Measurements from ENCODE around the gene NDUFA8.
A peak's percentile ranks its signal among the peaks of the same experiment; 100 is the strongest.

The NDUFA8 gene

DNA sequence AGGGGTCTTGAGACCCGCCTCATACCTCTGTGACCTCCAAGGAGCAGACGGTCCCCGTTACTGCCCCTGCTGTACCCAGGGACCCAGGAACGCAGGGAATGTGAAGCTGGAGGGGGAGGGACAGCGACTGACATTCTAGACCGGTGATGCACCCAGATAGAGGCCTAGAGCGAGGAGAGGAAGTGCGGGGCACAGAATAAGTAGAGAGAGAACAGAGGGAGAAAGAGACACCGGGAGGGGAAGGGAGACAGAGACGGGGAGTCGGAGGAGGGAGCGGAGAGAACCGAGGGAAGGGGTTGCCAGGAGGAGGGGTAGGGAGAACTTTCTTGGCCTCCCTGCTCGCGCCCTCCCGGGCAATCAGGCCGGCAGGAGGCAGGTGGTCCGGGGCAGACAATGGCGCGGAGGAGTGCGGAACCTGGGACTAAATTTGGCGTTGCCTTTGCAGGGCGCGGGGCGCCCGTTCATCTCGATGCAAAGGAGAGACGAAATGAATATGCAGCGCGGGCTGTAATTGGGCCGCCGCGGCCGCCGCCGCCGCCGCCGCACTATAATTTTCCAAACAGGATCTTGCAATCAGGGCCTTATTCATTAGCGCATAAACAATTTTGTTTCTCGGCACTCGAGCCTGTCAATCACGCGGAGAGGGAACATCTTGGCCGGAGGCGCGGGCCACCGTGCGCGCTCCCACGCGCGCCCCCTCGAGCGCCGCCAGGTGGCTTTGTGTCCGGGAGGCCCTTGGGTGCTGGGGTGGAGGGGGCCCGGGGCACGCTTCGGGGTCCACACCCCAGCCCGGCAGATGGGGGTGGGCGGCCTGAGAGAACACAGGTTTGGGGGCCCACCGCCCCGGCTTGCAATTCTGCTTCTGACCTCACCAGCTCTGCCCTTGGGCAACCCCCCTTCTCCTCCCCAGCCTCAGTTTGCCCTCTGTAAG is 33.0 kb downstream of the NDUFA8 start:
- TF ChIP-seq, protein P1, sequence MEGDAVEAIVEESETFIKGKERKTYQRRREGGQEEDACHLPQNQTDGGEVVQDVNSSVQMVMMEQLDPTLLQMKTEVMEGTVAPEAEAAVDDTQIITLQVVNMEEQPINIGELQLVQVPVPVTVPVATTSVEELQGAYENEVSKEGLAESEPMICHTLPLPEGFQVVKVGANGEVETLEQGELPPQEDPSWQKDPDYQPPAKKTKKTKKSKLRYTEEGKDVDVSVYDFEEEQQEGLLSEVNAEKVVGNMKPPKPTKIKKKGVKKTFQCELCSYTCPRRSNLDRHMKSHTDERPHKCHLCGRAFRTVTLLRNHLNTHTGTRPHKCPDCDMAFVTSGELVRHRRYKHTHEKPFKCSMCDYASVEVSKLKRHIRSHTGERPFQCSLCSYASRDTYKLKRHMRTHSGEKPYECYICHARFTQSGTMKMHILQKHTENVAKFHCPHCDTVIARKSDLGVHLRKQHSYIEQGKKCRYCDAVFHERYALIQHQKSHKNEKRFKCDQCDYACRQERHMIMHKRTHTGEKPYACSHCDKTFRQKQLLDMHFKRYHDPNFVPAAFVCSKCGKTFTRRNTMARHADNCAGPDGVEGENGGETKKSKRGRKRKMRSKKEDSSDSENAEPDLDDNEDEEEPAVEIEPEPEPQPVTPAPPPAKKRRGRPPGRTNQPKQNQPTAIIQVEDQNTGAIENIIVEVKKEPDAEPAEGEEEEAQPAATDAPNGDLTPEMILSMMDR (IDR thresholded peaks at IDR 0.05; ENCODE audit: extremely low read depth, insufficient read depth, missing control alignments), result peak; percentile 4
- no peak for DNase-seq (ENCODE audit: low spot score)
- in situ Hi-C loops (cut with MboI; ENCODE audit: low pct_unique_long_range_greater_than_20kb, low sequenced_read_pairs, unreplicated experiment), result loop anchor here (10.0 kb wide), 1 partner anchor 228 kb away; no protein-coding TSS in a partner anchor

DNA sequence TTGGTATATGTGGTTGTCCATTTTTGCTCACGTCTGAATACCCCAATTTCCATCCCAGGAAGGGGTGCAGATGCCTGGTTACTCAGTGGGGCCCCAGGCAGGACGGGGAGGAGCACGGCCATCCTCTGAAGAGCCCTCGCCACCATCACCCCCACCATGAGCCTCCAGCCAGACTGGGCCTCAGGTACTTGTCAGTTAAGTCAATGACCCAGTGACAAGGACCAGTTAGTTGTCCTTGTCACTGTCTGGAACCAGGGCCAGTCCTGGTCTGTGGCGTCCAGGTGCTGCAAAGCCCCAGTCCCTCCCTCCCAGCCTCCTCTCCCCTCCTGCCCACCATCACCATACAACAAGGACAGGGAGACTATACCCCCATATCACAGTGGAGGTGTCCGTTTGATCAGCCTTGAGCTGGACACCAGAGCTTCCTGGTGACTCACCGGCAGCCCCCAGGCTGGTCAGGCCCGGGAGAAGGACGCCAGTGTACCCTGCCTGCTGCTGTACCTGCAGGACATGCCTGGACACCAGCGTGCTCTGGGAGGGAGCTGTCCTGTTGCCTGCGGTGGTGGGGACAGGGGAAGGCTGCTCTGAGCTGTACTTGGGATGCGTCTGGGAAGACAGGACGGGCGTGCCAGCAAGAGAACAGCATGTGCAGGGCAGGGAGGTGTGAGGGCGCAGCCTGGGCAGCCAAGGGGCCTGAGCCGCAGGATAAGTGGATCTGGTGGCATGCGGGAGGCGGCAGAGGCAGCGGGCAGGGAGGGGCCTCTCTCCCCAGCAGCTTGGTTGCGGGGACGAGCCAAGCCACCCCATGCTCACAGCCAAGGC is 33.9 kb downstream of the NDUFA8 start:
- in situ Hi-C loops (cut with MboI; ENCODE audit: low pct_unique_long_range_greater_than_20kb, low sequenced_read_pairs, unreplicated experiment), result loop anchor here (10.0 kb wide), 1 partner anchor 229 kb away; no protein-coding TSS in a partner anchor
- TF ChIP-seq, protein P1 (IDR thresholded peaks at IDR 0.05; ENCODE audit: extremely low read depth, insufficient read depth, missing control alignments), result no peak
- DNase-seq (ENCODE audit: low spot score), result no peak

DNA sequence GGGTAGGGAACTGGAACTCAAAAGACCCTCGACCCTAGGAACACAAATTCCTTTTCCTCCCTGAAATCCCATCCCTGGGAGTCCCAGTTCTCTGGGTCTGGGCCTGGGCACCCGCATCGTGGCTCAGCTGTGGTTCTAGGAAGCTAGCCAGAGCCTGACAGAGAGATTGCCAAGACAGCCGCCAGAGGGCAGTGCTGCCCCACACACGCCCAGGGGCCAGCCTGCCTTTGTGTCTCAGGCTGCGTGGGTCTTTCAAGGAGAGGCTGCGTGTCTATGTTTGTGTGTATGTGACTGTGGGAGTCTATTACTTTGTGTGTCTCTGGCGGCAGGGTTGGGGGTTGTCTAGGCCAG is 34.4 kb downstream of the NDUFA8 start:
- DNase-seq (ENCODE audit: low spot score), result peak; percentile 91
- in situ Hi-C loops (cut with MboI; ENCODE audit: low pct_unique_long_range_greater_than_20kb, low sequenced_read_pairs, unreplicated experiment), result loop anchor here (10.0 kb wide), 1 partner anchor 230 kb away; no protein-coding TSS in a partner anchor
- TF ChIP-seq, protein P1 (IDR thresholded peaks at IDR 0.05; ENCODE audit: extremely low read depth, insufficient read depth, missing control alignments), result peak; percentile 93

DNA sequence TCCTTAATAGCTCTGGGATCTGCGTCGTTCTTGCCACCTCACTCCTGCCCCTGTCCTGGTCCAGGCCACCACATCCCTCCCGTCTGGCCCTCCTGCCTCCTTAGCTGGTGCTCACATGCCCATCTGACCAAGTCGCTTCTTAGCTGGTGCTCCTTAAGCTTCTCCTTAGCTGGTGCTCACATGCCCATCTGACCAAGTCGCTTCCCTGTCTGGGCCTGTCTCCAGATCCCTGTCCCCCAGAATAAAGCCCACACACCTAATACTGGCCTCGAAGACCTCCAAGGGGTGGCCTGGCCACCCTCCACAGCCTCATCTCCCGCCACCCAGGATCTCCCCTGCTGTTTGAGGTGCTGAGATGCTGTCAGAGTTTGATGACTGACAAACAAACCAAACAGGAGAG is 35.1 kb downstream of the NDUFA8 start:
- in situ Hi-C loops (cut with MboI; ENCODE audit: low pct_unique_long_range_greater_than_20kb, low sequenced_read_pairs, unreplicated experiment), result loop anchor here (10.0 to 25.0 kb wide), 2 partner anchors 230 to 688 kb away; partner anchors contain the start of gene OR1K1
- DNase-seq (ENCODE audit: low spot score), result no peak
- TF ChIP-seq, protein P1 (IDR thresholded peaks at IDR 0.05; ENCODE audit: extremely low read depth, insufficient read depth, missing control alignments), result no peak

DNA sequence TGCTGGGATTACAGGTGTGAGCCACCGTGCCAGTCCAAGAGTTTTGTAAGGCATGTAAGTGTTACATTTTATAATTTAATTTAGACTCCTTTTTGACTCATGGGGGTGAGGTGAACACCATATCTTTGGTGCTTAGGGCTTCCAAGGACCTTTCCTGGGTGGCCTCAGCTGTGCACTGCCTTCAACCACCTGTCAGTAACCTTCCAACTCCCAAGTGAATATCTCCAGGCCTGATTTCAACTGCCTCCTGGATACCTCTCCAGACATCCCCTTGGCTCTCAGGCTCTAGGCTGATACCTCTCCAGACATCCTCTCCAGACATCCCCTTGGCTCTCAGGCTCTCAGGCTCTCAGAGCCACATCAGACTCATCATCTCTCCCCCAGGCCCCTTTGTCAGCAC is 35.5 kb downstream of the NDUFA8 start:
- no peak for DNase-seq (ENCODE audit: low spot score)
- TF ChIP-seq, protein P1 (IDR thresholded peaks at IDR 0.05; ENCODE audit: extremely low read depth, insufficient read depth, missing control alignments), result no peak
- in situ Hi-C loops (cut with MboI; ENCODE audit: low pct_unique_long_range_greater_than_20kb, low sequenced_read_pairs, unreplicated experiment), result loop anchor here (10.0 to 25.0 kb wide), 2 partner anchors 231 to 688 kb away; partner anchors contain the start of gene OR1K1

Measured in GM13977 (cell line).